Astrocyte (in vitro differentiated cells and primary cell): ENCODE measurements around the gene ATXN3L. TPM values are rescaled to one million over a fixed set of nuclear protein-coding genes. Genes with fewer than 3 reads are reported as not detected.

Experiments
- DNase-seq: peaks from one replicate; pipeline ENCODE4 v3.0.0-alpha.2; 2010; ENCODE audit warnings: low read depth
- FAIRE-seq: peaks from 2 replicates; lab custom pipeline; 2011; peaks lifted over from hg19 to GRCh38; lab: Jason Lieb, UNC
- H2AFZ ChIP-seq: 2 replicates; pipeline ENCODE4 v1.6.0; 2012; ENCODE audit warnings: low read depth, low read length, inconsistent platforms
- H3K27ac ChIP-seq: 2 replicates; pipeline ENCODE4 v1.5.1; 2011; ENCODE audit warnings: low read depth, low read length, inconsistent platforms
- H3K27me3 ChIP-seq: 2 replicates; pipeline ENCODE4 v1.6.0; 2011; ENCODE audit warnings: low read length, inconsistent platforms; ENCODE audit not compliant: insufficient read depth
- H3K36me3 ChIP-seq: 2 replicates; pipeline ENCODE4 v1.5.1; 2011; ENCODE audit warnings: low read length, inconsistent platforms; ENCODE audit not compliant: insufficient read depth
- H3K4me1 ChIP-seq: 2 replicates; pipeline ENCODE4 v1.5.1; 2011; ENCODE audit warnings: low read length, inconsistent platforms; ENCODE audit not compliant: insufficient read depth
- H3K4me2 ChIP-seq: 2 replicates; pipeline ENCODE4 v1.6.0; 2012; ENCODE audit warnings: low read length, inconsistent platforms
- H3K4me3 ChIP-seq: 2 replicates; pipeline ENCODE4 v1.5.1; 2011; ENCODE audit warnings: low read depth, mild to moderate bottlenecking, low read length, inconsistent platforms; ENCODE audit not compliant: insufficient read depth
- H3K79me2 ChIP-seq: 2 replicates; pipeline ENCODE4 v1.6.0; 2012; ENCODE audit warnings: mild to moderate bottlenecking, low read length, inconsistent platforms; ENCODE audit not compliant: insufficient read depth
- H3K9ac ChIP-seq: 2 replicates; pipeline ENCODE4 v1.6.0; 2012; ENCODE audit warnings: mild to moderate bottlenecking, low read length, inconsistent platforms
- H3K9me3 ChIP-seq: 2 replicates; pipeline ENCODE4 v1.5.1; 2012; ENCODE audit warnings: low read depth, mild to moderate bottlenecking, low read length, inconsistent platforms; ENCODE audit not compliant: insufficient read depth
- H4K20me1 ChIP-seq: 2 replicates; pipeline ENCODE4 v1.6.0; 2012; ENCODE audit warnings: low read length, inconsistent platforms; ENCODE audit not compliant: insufficient read depth
- H3K27ac Mint-ChIP-seq: one replicate; pipeline ENCODE4 v1.8.0; 2021; ENCODE audit warnings: mild to moderate bottlenecking, mixed read lengths; ENCODE audit not compliant: unreplicated experiment
- H3K27me3 Mint-ChIP-seq: one replicate; pipeline ENCODE4 v1.8.0; 2021; ENCODE audit warnings: low read depth, mixed read lengths; ENCODE audit not compliant: unreplicated experiment
- H3K36me3 Mint-ChIP-seq: one replicate; pipeline ENCODE4 v1.8.0; 2021; ENCODE audit warnings: low read depth, mixed read lengths; ENCODE audit not compliant: unreplicated experiment
- H3K4me1 Mint-ChIP-seq: one replicate; pipeline ENCODE4 v1.8.0; 2021; ENCODE audit warnings: low read depth, mixed read lengths; ENCODE audit not compliant: unreplicated experiment
- H3K4me3 Mint-ChIP-seq: one replicate; pipeline ENCODE4 v1.8.0; 2021; ENCODE audit warnings: mild to moderate bottlenecking, moderate library complexity, mixed read lengths; ENCODE audit not compliant: unreplicated experiment
- H3K9me3 Mint-ChIP-seq: one replicate; pipeline ENCODE4 v1.8.0; 2021; ENCODE audit warnings: mild to moderate bottlenecking, mixed read lengths; ENCODE audit not compliant: unreplicated experiment
- EZH2 ChIP-seq: IDR thresholded peaks from 2 replicates; pipeline ENCODE4 v1.6.1; 2012; ENCODE audit warnings: mild to moderate bottlenecking, low read length, inconsistent platforms; ENCODE audit not compliant: insufficient read depth
- total RNA-seq: library from RNA; stranded (reverse); gene quantifications from 2 replicates; pipeline ENCODE4 v1.2.1, GENCODE V29; 2021
- TF ChIP-seq, protein P1 (sequence below): IDR thresholded peaks from 2 replicates; pipeline ENCODE4 v1.5.1; 2011; ENCODE audit warnings: low read depth, mild to moderate bottlenecking, inconsistent platforms, low read length, moderate library complexity; ENCODE audit not compliant: insufficient read depth

The ATXN3L gene
- total RNA-seq, 1 donor from 2014 or later: not detected

DNA sequence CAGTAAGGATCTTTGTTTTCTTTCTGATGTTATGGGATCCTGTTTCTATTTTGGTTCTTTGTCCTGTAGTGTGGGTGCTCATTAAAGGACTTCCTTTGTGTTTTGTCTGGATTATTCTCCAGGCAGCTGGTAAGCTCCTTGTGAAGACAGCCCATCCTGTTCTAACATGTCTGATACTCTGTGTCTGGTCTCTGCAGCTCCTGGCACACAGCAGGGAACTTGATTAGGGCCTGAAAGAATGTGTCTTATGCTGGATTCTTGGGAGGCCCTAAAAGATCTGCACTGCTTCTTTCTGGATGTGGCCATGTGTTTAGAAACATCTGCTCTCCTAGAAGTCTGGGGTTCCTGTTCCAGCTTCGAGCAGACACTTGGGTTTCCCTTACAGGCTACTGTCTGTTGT, 38.1 kb upstream of the ATXN3L start:
- Histone ChIP-seq H3K27ac (peak overlapping the region; percentile 38), H2AFZ (peak overlapping the region; percentile 45), H3K9me3 (no peaks in the 10 kb centered on the region)

DNA sequence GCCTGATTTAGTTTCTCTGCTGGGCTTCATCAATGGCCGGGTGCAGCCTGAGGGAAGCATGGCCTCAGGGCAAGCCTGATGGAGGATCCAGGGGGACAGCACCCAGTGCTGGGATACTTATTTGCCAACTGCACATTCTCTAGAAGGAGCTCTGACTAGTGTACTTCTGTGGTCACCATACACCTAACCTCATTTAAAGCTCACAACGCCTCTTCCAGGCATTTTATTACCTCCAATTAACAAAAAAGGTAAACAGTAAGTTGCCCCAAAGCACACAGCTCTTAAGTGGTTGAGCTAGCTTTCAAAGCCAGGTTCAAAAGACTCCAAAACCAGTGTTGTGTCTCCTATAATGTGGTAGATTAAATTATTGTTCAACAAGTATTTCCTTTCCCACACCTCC, 26.8 kb upstream of the ATXN3L start:
- Mint-ChIP-seq H3K27ac (no peak overlapping the region), H3K4me1 (peaks cover 1% of the 10 kb centered on the region), H3K4me3 (no peak overlapping the region), H3K27me3 (no peaks in the 10 kb centered on the region), H3K36me3 (no peaks in the 10 kb centered on the region), H3K9me3 (no peaks in the 10 kb centered on the region)
- Histone ChIP-seq H3K9ac (no peak overlapping the region), H3K4me3 (no peak overlapping the region), H3K9me3 (no peaks in the 10 kb centered on the region), H3K36me3 (no peaks in the 10 kb centered on the region), H3K79me2 (no peaks in the 10 kb centered on the region), H2AFZ (no peak overlapping the region), H3K4me1 (peaks cover 4% of the 10 kb centered on the region), H3K4me2 (no peak overlapping the region), H3K27ac (no peak overlapping the region), H4K20me1 (no peaks in the 10 kb centered on the region), H3K27me3 (no peaks in the 10 kb centered on the region)
- no peak for DNase-seq
- TF ChIP-seq, protein P1, sequence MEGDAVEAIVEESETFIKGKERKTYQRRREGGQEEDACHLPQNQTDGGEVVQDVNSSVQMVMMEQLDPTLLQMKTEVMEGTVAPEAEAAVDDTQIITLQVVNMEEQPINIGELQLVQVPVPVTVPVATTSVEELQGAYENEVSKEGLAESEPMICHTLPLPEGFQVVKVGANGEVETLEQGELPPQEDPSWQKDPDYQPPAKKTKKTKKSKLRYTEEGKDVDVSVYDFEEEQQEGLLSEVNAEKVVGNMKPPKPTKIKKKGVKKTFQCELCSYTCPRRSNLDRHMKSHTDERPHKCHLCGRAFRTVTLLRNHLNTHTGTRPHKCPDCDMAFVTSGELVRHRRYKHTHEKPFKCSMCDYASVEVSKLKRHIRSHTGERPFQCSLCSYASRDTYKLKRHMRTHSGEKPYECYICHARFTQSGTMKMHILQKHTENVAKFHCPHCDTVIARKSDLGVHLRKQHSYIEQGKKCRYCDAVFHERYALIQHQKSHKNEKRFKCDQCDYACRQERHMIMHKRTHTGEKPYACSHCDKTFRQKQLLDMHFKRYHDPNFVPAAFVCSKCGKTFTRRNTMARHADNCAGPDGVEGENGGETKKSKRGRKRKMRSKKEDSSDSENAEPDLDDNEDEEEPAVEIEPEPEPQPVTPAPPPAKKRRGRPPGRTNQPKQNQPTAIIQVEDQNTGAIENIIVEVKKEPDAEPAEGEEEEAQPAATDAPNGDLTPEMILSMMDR: no peak
- TF ChIP-seq EZH2: no peak
- FAIRE-seq: peak; percentile 52

More for the DNA sequence above, 38.1 kb upstream of the ATXN3L start:
- no peaks in the 10 kb centered on the region for H3K79me2 ChIP-seq
- H3K27me3 ChIP-seq: no peaks in the 10 kb centered on the region
- DNase-seq: no peak
- Mint-ChIP-seq H3K36me3 (no peaks in the 10 kb centered on the region), H3K27ac (peak overlapping the region; percentile 95), H3K4me1 (peaks cover 6% of the 10 kb centered on the region), H3K9me3 (no peaks in the 10 kb centered on the region), H3K4me3 (no peak overlapping the region), H3K27me3 (no peaks in the 10 kb centered on the region)
- peaks cover 4% of the 10 kb centered on the region for H3K4me1 ChIP-seq
- FAIRE-seq: peak; percentile 64
- no peak overlapping the region for H3K4me3 ChIP-seq
- no peaks in the 10 kb centered on the region for H4K20me1 ChIP-seq
- no peak overlapping the region for H3K9ac ChIP-seq
- peak overlapping the region; percentile 35 for H3K4me2 ChIP-seq
- H3K36me3 ChIP-seq: no peaks in the 10 kb centered on the region
- TF ChIP-seq EZH2: no peak
- TF ChIP-seq, protein P1: no peak

DNA sequence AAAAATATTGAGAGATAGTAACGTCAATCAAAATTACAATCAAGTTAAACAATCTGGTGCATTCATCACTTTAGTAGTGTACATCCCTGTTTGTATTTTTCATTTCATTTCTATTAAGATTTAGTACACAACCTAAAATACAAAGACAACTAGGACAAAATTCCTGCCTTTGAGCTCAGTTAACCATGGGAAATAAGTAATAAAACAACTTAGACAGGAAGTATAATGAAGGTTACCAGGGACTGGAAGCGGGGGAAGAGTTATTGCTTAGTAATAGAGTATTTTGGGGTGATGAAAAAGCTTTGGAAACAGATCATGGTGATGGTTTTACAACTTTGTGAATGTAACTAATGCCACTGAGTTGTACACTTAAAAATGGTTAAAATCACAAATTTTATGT, 25.6 kb upstream of the ATXN3L start:
- no peak overlapping the region for H2AFZ ChIP-seq
- DNase-seq (no peak), FAIRE-seq (peak; percentile 70)
- H3K4me1 ChIP-seq: peaks cover 10% of the 10 kb centered on the region
- Mint-ChIP-seq H3K36me3 (no peaks in the 10 kb centered on the region), H3K4me3 (no peak overlapping the region), H3K27ac (no peak overlapping the region), H3K4me1 (peaks cover 3% of the 10 kb centered on the region), H3K27me3 (no peaks in the 10 kb centered on the region), H3K9me3 (no peaks in the 10 kb centered on the region)
- TF ChIP-seq EZH2: no peak
- no peak overlapping the region for H3K4me3 ChIP-seq
- H3K79me2 ChIP-seq: no peaks in the 10 kb centered on the region
- H3K27ac ChIP-seq: no peak overlapping the region
- H3K9ac ChIP-seq: no peak overlapping the region
- H3K4me2 ChIP-seq: no peak overlapping the region
- H3K36me3 ChIP-seq: no peaks in the 10 kb centered on the region
- no peaks in the 10 kb centered on the region for H4K20me1 ChIP-seq
- H3K27me3 ChIP-seq: no peaks in the 10 kb centered on the region
- H3K9me3 ChIP-seq: no peaks in the 10 kb centered on the region
